NCI-H524 (cell line): ENCODE results near the gene CMIP.
A peak's percentile ranks its signal among the peaks of the same experiment; 100 is the strongest.

Experiments used
- DNase-seq, 2 experiments: peaks; one replicate each; lab custom pipeline; 2025; lab: John Stamatoyannopoulos, UW

CMIP gene

GRCh38 chr16:81607006-81607405 is 162.4 kb downstream of the CMIP start:
- DNase-seq: no peak

- DNase-seq: no peak
These were observed 163.4 kb downstream of the CMIP start for GRCh38 chr16:81607805-81608522.

- DNase-seq: no peak
These were observed 164.1 kb downstream of the CMIP start for GRCh38 chr16:81608523-81609209.

DNA sequence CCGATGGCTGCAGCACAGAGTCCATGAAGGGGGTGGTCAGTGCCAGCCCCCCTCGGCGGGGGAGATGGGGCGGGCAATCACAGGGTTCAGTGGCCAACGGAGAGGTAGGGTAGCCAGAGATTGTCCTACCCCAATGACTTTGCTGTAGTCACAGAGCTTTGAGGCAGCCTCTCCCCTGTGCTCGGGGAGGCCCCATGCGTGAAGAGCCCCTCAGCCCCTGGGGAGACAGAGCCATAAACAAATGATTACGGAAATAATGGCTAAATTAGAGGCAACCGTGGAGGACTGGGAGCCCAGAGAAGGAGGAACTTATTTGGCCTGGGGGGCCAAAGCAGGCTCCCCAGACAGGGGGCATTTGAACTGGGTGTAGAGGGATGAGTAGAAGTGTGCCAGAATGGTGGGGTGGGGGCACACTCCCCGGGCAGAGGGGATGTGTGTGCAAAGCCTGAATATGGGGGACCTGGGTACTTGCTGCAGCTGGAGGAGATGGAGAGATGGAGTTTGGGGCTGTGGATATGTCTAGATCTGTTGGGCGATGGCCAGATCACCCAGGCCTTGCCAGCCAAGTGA is 164.8 kb downstream of the CMIP start:
- no peak for DNase-seq

DNA sequence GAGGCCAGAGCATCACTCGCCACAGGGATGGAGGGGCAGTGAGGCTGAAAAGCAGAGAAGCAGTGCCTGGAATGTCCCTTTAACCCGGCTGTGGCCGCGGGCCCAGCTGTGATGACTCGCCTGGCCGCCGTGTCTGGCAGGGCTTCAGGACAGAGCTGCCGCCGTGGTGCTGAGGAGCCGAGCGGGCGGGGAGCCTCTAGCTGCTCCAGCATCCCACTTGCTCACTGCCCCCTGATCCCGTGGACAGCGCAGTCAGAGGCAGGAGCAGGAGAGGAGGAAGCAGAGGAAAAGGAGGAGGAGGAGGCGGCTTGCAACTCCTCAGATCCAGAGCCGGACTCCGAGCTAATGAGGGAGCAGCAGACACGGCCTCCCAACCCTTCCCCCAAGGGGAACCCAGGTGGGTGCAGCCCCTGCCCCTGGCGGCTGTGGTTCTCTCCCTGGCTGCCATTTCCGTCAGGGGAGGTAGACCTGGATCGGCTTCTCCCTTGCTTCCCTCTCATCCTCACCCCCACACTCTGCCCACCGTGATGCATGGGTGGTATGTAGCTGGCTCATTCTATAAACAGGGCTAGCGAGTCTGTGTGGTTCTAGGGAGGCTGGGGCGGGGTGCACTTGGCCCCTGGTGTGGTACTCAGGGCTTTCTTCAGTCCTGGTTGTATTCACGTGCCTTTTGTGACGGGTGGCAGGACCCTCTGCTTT is 165.7 kb downstream of the CMIP start:
- DNase-seq: no peak

DNA sequence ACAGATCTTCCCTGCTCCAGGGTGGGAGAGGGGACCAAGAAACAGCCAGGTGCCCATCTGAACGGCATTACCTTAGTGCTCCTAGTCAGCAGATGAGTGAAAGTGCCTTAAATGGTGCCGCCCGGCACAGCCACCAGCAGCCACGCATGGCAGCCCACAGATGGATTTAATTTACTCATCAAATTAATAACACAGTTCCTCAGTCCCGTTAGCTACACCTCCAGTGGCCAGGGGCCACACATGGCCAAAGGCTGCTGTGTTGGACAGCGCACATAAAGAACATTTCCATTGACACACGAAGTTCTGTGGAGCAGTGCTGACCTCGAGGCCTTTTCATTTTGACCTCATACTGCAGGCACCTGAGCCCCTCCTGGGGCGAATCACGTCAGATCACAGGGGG is 166.3 kb downstream of the CMIP start:
- no peak for DNase-seq

GRCh38 chr16:81611721-81612120 is 167.1 kb downstream of the CMIP start:
- no peak for DNase-seq

- DNase-seq: no peak
These were observed 167.9 kb downstream of the CMIP start for GRCh38 chr16:81612351-81613163.

- DNase-seq: no peak
These were observed 169.6 kb downstream of the CMIP start for GRCh38 chr16:81614171-81614570.

DNA sequence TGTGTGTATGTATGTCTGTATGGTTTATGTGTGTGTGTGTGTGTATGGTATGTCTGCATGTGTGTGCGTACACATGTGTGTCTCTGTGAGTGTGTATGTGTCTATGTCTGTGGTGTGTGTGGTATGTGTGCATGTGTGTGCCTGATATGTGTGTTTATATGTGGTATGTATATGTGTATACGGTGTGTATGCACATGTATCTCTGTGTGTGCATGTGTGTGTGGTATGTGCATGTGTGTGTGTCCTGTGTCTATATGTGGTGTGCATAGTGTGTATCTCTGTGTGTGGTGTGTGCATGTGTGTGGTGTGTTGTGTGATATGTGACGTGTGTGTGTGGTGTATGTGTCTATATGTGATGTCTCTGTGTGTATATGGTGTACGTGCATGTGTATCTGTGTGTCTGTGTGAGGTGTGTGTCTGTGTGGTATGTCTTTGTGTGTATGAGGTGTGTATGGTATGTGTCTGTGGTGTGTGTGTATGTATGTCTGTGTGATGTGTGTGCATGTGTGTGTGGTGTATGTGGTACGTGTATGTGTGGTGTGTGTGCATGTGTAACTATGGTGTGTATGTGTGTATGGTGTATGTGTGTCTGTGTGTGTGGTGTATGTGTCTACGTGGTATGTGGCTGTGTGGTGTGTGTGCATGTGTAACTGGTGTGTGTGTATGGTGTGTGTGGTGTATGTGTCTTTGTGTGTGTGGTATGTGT is 170.2 kb downstream of the CMIP start:
- DNase-seq: no peak

- no peak for DNase-seq
These were observed 170.8 kb downstream of the CMIP start for GRCh38 chr16:81615411-81615810.

- DNase-seq: no peak
These were observed 171.2 kb downstream of the CMIP start for GRCh38 chr16:81615833-81616232.

GRCh38 chr16:81616321-81617020 is 171.9 kb downstream of the CMIP start:
- DNase-seq: no peak

DNA sequence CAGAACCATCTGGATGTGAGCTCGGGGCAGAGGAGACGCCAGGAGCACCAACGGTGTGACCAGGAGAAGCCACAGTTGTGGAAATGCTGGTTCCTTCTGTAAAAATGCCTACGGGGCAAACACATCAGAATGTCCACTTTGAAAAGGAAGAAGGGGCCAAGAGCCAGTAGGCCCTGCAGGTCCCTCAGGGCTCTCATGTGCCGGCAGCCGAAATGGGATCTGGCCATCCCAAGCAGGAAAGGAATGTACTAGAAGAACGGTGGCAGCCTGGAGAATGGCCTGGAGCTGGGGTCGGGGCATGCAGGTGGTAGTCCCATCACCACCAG is 172.4 kb downstream of the CMIP start:
- no peak for DNase-seq

GRCh38 chr16:81618187-81618586 is 173.6 kb downstream of the CMIP start:
- no peak for DNase-seq

- no peak for DNase-seq
These were observed 174.1 kb downstream of the CMIP start for GRCh38 chr16:81618661-81619060.

- DNase-seq: no peak
These were observed 175.4 kb downstream of the CMIP start for GRCh38 chr16:81620029-81620428.

DNA sequence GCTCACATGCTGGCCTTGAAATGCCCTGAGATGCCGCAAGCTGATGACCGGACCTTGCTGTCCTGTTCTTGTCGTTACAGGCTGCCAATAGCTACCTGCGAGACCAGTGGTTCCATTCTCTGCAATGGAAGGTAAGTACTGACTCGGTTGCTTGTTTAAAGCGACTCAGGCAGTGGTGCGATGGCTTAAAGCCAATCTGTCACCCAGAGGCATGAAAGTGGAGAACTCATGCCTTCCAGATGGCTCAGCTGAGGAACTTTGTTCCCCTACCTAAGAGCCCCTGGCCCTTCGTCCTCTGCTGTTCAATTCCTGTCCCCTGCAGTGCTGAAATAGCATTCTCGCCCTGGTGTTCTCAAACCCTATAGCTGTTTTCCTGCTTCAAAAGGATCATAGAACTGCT is 176.2 kb downstream of the CMIP start:
- DNase-seq: peak; percentile 16 to 56

GRCh38 chr16:81621496-81621895 is 176.9 kb downstream of the CMIP start:
- DNase-seq: no peak

DNA sequence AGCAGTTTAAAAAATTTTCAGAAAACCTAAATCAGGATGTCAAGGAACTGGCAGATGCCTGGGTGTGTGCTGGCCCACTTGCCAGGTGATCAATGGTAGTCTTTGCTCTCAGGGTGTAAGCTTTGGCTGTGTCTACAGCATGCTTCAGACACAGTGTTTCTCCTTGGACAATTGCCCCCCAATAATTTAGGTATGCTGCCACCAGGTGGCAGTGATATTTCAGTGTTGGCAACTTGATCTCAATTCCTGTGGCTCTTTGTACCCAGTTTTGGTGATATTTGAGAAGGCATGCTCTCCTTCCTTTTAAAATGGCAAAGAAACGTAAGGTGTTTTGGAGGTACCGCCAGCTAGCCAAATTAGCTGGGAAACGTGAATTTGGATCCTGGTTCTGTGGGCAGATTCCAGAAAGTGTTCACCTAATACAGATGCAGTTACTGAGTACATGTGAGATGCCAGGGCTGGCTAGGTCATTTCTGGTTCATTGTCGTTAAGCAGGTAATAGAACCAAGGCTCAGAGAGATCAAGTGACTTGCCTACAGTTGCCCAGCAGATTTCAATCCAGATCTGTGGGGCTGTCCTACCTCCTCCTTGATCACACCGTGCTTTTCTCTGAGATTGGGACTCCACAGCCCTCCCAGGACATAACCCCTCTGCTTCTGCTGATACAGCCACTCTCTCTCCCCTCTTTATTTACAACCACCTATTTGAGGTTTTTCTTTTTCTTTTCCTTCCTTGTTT is 178.9 kb downstream of the CMIP start:
- DNase-seq: peak in 1 of 2 experiments; percentile 62
